Activated gamma-delta T cell (primary cell): Measurements from ENCODE around the gene MYEF2.

Experiments used
- DNase-seq: peaks from one replicate; lab custom pipeline; 2025; lab: John Stamatoyannopoulos, UW

MYEF2 gene

GRCh38 chr15:48086576-48086975 is 91.5 kb downstream of the MYEF2 start:
- no peak for DNase-seq

- DNase-seq, result no peak
Measured at GRCh38 chr15:48086133-48086532, 92.0 kb downstream of the MYEF2 start.

- DNase-seq, result no peak
Measured at GRCh38 chr15:48085591-48085930, 92.5 kb downstream of the MYEF2 start.

GRCh38 chr15:48084759-48085590 is 93.1 kb downstream of the MYEF2 start:
- no peak for DNase-seq
